Testis (tissue), 2 donors: Measurements from ENCODE around the gene ERN2.

Experiments used
- POLR2A ChIP-seq: fragments of 450-650 bp; IDR thresholded peaks from one replicate; pipeline ENCODE4 v1.6.1; 2017; ENCODE audit warnings: antibody characterized with exemption, mild to moderate bottlenecking, moderate library complexity
- TF ChIP-seq, protein P1 (sequence below), 3 experiments: fragments of 450-650 bp in 2 of 3; fragments of 200-600 bp in 1 of 3; sonication (generic) in 1 of 3; IDR thresholded peaks; one replicate each; pipeline ENCODE4 v1.5.1; 2016 to 2019; ENCODE audit warnings: antibody characterized with exemption in 3 of 3, mild to moderate bottlenecking in 2 of 3, moderate library complexity in 1 of 3

DNA sequence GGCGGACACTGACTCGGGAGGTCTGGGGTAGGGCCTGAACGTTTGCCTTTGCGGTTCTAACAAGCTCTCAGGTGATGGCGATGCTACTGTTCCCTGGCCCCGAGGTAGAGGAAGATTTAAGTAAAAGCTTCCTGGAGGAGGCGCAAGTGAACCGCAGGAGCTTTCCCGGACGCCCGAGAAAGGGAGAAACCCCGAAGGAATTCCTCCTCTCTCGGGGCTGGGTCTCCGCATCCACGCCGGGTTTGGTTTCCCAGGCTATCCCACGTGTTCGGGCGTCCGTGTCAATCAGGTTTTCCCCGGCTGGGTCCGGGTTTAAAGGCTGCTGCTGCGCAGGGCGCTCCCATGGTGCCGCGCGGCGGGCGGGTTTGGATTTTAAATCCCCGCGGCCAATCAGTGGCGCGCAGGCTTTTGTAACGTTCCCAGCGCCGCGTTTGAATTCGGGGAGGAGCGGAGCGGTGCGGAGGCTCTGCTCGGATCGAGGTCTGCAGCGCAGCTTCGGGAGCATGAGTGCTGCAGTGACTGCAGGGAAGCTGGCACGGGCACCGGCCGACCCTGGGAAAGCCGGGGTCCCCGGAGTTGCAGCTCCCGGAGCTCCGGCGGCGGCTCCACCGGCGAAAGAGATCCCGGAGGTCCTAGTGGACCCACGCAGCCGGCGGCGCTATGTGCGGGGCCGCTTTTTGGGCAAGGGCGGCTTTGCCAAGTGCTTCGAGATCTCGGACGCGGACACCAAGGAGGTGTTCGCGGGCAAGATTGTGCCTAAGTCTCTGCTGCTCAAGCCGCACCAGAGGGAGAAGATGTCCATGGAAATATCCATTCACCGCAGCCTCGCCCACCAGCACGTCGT, 34.4 kb downstream of the ERN2 start, which contains the start of gene PLK1:
- TF ChIP-seq, protein P1, sequence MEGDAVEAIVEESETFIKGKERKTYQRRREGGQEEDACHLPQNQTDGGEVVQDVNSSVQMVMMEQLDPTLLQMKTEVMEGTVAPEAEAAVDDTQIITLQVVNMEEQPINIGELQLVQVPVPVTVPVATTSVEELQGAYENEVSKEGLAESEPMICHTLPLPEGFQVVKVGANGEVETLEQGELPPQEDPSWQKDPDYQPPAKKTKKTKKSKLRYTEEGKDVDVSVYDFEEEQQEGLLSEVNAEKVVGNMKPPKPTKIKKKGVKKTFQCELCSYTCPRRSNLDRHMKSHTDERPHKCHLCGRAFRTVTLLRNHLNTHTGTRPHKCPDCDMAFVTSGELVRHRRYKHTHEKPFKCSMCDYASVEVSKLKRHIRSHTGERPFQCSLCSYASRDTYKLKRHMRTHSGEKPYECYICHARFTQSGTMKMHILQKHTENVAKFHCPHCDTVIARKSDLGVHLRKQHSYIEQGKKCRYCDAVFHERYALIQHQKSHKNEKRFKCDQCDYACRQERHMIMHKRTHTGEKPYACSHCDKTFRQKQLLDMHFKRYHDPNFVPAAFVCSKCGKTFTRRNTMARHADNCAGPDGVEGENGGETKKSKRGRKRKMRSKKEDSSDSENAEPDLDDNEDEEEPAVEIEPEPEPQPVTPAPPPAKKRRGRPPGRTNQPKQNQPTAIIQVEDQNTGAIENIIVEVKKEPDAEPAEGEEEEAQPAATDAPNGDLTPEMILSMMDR (IDR thresholded peaks at IDR 0.05) = no peak
- no peak for TF ChIP-seq POLR2A
